Activated T-helper 1 cell treated with anti-CD3 and anti-CD28 coated beads, Interleukin-12 subunit alpha, Interleukin-12 subunit beta, Interleukin-2, Interleukin-4 antibody, amounts not matched to agents 30 ng/mL and 10 ng/mL and 1 ng/mL, durations not matched to agents 14 hours and 24 hours and 36 hours (primary cell): ENCODE measurements around the gene MTHFD1. TPM values are rescaled to one million over a fixed set of nuclear protein-coding genes. Genes with fewer than 3 reads are reported as not detected.

Source experiments
- DNase-seq: peaks from one replicate; pipeline ENCODE4 v3.0.0; 2021; ENCODE audit warnings: low spot score
- H3K27ac Mint-ChIP-seq: one replicate; pipeline ENCODE4 v1.8.0; 2021; ENCODE audit warnings: mild to moderate bottlenecking, mixed read lengths
- H3K27me3 Mint-ChIP-seq: one replicate; pipeline ENCODE4 v1.8.0; 2022; ENCODE audit warnings: mild to moderate bottlenecking, moderate library complexity, mixed read lengths; ENCODE audit not compliant: insufficient read depth
- H3K36me3 Mint-ChIP-seq: one replicate; pipeline ENCODE4 v1.8.0; 2021; ENCODE audit warnings: low read depth, mixed read lengths
- H3K4me1 Mint-ChIP-seq: one replicate; pipeline ENCODE4 v1.8.0; 2021; ENCODE audit warnings: low read depth, mixed read lengths
- H3K4me3 Mint-ChIP-seq: one replicate; pipeline ENCODE4 v1.8.0; 2021; ENCODE audit warnings: mild to moderate bottlenecking, moderate library complexity, mixed read lengths
- H3K9me3 Mint-ChIP-seq: one replicate; pipeline ENCODE4 v1.8.0; 2021; ENCODE audit warnings: mixed read lengths
- intact Hi-C: fragments of 100-400 bp; cut with micrococcal nuclease; formaldehyde crosslinking; loops from one replicate; pipeline ENCODE4 v1.15.1; 2024
- total RNA-seq: library from RNA; stranded (reverse); gene quantifications from 2 replicates; pipeline ENCODE4 v1.2.3, GENCODE V29; 2022

MTHFD1 gene
- total RNA-seq, 1 donor from 2014 or later, result 244 TPM

DNA sequence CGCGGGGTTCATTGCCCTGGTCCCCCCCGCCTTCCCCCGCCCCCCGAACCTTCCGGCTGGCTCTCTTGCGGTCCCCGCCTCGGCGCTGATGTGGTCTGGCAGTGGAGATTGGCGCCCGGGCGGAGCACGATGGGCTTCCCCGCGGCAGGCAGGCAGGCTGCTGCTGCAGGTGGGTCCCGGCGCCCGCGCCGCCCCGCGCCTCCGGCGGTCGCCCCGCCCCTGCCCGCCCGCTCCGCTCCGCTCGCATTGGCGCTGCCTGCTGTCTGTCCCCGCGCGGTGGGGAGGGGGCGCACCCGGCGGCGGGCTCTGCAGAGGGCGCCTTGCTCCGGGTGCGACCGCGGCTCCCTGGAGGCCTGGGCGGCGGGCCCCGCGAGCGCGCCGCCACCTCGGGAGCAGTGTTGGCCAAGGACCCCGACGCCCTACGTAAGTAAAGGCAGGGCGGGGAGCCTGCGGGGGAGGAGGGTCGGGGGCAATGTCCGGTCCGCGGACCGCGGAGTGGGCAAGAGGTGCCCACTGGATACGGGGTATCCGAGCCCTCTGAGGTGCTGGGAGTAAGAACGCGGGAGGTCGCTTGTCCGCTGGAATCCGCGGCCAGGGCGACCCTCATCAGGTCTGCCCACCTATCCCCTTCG lies 77.2 kb downstream of the MTHFD1 start, which contains the start of gene AKAP5:
Gene AKAP5 (plus strand): TSS at position 309 of the 632 bp plus-strand sequence. CDS start 2,896 bp downstream, outside the sequence.
- intact Hi-C loops, result loop anchor here (1.0 to 5.0 kb wide), 3 partner anchors 21 to 923 kb away; partner anchors contain the start of gene PPP2R5E
- peak; percentile 62 for DNase-seq
- peaks cover 35% of the 10 kb centered on the region for H3K4me1 Mint-ChIP-seq
- H3K27me3 Mint-ChIP-seq, result peaks cover 6% of the 10 kb centered on the region
- H3K9me3 Mint-ChIP-seq, result no peaks in the 10 kb centered on the region
- H3K4me3 Mint-ChIP-seq, result peak within 1 kb of the TSS; percentile 88
- H3K27ac Mint-ChIP-seq, result peak within 1 kb of the TSS; percentile 88
- H3K36me3 Mint-ChIP-seq, result peaks cover 10% of the 10 kb centered on the region

DNA sequence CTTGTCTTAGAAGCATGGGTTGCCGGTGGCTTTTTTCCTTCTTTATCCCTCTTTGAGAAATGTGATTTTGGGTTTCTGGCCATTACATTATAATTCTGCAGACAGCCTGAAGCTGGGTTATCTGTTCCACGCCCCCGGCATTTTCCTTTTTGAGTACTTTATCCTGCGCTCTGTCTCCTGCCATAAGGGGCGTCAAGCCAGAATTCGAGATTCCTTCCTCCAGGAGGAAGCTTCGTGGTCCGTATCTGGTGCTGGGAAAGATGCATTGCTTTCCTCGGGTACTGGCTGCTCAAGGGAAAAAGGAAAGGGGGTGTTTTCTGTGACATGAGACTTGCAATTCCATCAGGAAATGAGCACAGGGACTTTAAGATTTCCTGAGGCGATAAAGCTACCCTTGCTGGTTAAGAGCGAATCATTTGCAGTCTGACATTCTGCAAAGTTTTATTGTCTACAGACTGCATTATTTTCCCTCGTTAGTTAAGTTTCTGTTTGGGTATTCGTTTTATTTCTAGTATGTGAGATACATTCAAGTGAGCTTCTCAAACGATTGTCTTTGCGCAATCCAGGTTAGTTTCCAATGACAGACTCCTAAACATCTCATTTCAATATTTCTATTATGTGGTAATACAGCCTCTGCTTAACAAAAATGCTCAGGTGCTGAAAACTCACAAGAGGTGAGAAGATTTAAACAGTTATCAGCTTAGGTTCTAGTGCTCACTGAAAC lies 77.8 kb downstream of the MTHFD1 start:
- peaks cover 35% of the 10 kb centered on the region for H3K4me1 Mint-ChIP-seq
- intact Hi-C loops, result loop anchor here (1.0 to 5.0 kb wide), 4 partner anchors 21 to 924 kb away; partner anchors contain the start of genes PPP2R5E and ZBTB25
- no peaks in the 10 kb centered on the region for H3K9me3 Mint-ChIP-seq
- H3K27ac Mint-ChIP-seq, result peak overlapping the region; percentile 49
- DNase-seq, result no peak
- H3K4me3 Mint-ChIP-seq, result peak overlapping the region; percentile 80
- peaks cover 6% of the 10 kb centered on the region for H3K27me3 Mint-ChIP-seq
- peaks cover 8% of the 10 kb centered on the region for H3K36me3 Mint-ChIP-seq

DNA sequence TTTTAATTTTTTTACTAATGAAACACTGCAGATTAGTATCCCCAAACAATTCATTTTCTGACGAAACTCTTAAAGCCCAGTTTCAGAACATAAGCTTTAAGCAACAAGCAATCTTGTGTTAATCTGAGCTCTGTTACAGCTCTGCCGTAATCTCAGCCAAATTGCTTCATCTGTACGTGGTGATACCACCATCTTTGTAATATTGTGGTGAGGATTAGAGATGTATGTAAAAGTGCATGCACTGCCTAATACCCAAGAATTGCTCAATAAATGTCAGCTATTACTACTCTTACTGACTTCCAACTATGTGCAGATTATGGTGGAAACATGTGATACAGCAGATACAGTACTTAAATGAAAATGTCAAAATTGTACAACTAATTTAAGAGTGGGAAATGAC lies 78.9 kb downstream of the MTHFD1 start:
- DNase-seq, result no peak
- H3K9me3 Mint-ChIP-seq, result no peaks in the 10 kb centered on the region
- H3K36me3 Mint-ChIP-seq, result peaks cover 5% of the 10 kb centered on the region
- no peak overlapping the region for H3K4me3 Mint-ChIP-seq
- peaks cover 35% of the 10 kb centered on the region for H3K4me1 Mint-ChIP-seq
- peaks cover 6% of the 10 kb centered on the region for H3K27me3 Mint-ChIP-seq
- intact Hi-C loops, result loop anchor here (1.0 to 5.0 kb wide), 3 partner anchors 36 to 925 kb away; partner anchors contain the start of genes MTHFD1, PPP2R5E and ZBTB25
- H3K27ac Mint-ChIP-seq, result no peak overlapping the region

DNA sequence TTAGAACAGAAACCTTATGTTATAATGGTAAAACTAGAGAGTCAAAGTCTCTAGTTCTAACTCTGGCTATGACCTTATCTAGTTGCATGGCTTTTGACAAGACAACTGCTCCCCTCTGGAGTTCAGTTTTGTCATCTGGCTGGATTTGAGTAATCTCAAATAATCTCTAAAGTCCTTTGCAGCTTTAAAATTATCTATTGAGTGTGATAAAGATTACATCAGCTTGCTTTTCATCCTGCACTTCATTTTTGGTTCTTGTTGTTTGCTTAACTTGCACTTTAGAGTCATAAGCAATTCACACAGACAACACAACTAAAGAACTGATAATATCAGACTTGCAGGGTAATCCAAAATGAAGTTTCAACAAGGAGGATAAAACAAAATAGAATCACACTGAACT lies 79.4 kb downstream of the MTHFD1 start:
- peaks cover 35% of the 10 kb centered on the region for H3K4me1 Mint-ChIP-seq
- no peaks in the 10 kb centered on the region for H3K9me3 Mint-ChIP-seq

DNA sequence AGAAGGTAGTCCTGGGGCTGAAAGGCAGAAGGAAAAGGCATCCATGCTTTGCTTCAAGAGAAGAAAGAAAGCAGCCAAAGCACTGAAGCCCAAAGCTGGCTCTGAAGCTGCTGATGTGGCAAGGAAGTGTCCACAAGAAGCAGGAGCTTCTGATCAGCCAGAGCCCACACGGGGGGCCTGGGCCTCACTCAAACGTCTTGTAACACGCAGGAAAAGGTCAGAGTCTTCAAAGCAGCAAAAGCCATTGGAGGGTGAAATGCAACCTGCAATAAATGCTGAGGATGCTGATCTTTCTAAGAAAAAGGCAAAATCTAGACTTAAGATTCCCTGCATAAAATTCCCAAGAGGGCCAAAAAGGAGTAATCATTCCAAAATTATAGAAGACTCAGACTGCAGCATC lies 80.3 kb downstream of the MTHFD1 start:
- no peak for DNase-seq
- peaks cover 35% of the 10 kb centered on the region for H3K4me1 Mint-ChIP-seq
- intact Hi-C loops, result loop anchor here (5.0 kb wide), 1 partner anchor 926 kb away; the partner anchor contains the start of gene PPP2R5E
- peaks cover 5% of the 10 kb centered on the region for H3K36me3 Mint-ChIP-seq
- no peak overlapping the region for H3K4me3 Mint-ChIP-seq
- no peaks in the 10 kb centered on the region for H3K9me3 Mint-ChIP-seq
- H3K27ac Mint-ChIP-seq, result peak overlapping the region; percentile 8
- peaks cover 6% of the 10 kb centered on the region for H3K27me3 Mint-ChIP-seq

More for the DNA sequence above, 79.4 kb downstream of the MTHFD1 start:
- H3K36me3 Mint-ChIP-seq, result peaks cover 5% of the 10 kb centered on the region
- peaks cover 6% of the 10 kb centered on the region for H3K27me3 Mint-ChIP-seq
- intact Hi-C loops, result loop anchor here (1.0 to 5.0 kb wide), 3 partner anchors 35 to 925 kb away; partner anchors contain the start of genes MTHFD1, PPP2R5E and ZBTB25
- no peak overlapping the region for H3K4me3 Mint-ChIP-seq
- DNase-seq, result no peak
- H3K27ac Mint-ChIP-seq, result no peak overlapping the region

DNA sequence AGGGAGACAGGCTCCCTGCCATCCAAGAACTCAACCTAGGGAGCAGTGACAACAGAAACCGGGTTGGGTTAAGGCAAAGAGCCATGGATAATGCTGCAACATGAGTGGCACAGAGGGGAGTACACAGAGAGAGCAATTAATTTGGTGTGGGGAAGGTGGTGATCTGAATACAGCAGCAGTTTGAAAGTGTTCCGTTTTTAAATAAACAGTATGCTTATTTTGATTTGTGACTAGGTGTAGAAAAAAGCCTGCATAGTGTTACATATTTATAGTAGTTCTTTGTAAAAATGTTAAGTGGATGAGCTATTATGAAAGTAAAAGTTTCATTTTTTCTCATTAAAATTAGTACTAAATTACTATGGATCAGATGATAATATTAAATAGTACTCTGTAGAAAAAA lies 85.9 kb downstream of the MTHFD1 start:
- Mint-ChIP-seq H3K27ac (no peak overlapping the region), H3K4me1 (peaks cover 9% of the 10 kb centered on the region), H3K27me3 (no peaks in the 10 kb centered on the region), H3K9me3 (no peaks in the 10 kb centered on the region), H3K36me3 (peaks cover 9% of the 10 kb centered on the region), H3K4me3 (no peak overlapping the region)
- intact Hi-C loops, result no loop called here
- DNase-seq, result no peak

DNA sequence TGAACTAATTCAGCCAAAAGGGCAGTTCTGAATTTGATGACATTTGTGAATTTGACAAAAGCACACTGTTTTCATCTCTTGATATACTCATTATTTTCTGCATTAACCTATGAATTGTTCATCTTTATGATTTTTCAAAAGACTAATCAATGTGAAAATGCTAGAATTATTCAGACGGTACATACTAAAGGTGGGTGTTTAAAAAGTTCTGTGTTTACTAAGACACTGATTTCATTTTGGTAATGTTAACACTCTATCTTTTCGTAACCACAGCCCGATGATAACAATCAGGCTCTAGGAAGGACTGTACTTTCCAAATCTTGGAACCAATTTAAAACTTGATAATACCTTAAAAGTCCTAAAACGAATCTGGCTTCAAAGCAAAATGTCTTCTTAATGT lies 86.5 kb downstream of the MTHFD1 start:
- no peak overlapping the region for H3K4me3 Mint-ChIP-seq
- H3K27ac Mint-ChIP-seq, result no peak overlapping the region
- no peak for DNase-seq
- no peaks in the 10 kb centered on the region for H3K27me3 Mint-ChIP-seq
- no peaks in the 10 kb centered on the region for H3K9me3 Mint-ChIP-seq
- peaks cover 9% of the 10 kb centered on the region for H3K36me3 Mint-ChIP-seq
- intact Hi-C loops, result no loop called here
- H3K4me1 Mint-ChIP-seq, result peaks cover 9% of the 10 kb centered on the region

DNA sequence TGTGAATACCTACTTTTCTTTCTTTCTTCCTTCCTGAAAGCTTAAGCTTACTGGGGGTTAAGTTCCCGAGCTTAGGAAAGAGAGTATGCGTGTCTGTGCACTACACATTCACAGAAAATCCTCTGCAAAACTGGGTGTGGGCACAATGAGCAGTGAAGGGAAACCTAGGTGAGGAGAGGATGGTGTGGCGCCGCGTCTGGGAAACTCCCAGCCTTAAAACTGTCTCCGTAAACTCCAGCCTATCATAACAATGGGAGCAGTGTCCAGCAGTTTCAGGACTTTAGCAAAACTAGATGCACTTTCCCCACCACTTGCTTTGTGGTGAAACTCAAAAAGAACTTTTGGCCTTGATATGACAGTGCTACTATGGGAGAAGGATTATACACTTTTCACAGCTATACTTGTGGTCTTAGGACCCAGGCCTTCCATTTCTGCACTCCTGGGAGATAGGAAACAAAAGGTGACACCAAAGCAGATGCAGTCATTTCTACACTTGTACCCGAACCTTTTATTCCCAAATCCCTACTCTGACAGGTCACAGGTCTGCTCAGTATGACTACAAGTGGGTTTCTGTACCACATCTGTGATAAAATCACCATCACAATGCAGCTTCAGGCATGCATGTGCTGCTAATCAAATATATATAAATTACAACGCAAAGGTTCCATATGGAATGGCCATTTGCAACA lies 87.6 kb downstream of the MTHFD1 start:
- Mint-ChIP-seq H3K36me3 (peaks cover 9% of the 10 kb centered on the region), H3K4me1 (peaks cover 9% of the 10 kb centered on the region), H3K4me3 (no peak overlapping the region), H3K27me3 (no peaks in the 10 kb centered on the region), H3K27ac (no peak overlapping the region), H3K9me3 (no peaks in the 10 kb centered on the region)
- intact Hi-C loops, result no loop called here
- DNase-seq, result no peak

DNA sequence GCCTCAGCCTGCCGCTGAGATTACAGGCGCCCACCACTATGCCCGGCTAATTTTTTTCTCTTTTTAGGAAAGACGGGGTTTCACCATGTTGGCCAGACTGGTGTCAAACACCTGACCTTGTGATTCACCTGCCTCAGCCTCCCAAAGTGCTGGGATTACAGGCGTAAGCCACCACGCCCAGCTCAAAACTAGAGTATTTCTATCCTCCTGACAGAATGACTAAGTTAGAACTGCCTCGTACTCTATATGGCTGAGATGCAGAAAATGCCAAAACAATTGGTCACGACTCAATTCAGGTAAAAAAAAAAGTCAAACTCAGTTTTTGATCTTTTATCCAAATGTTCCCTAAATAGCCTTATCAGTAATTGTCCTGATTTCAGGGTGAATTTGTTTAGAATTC lies 88.3 kb downstream of the MTHFD1 start:
- H3K36me3 Mint-ChIP-seq, result peaks cover 9% of the 10 kb centered on the region
- intact Hi-C loops, result no loop called here
- no peaks in the 10 kb centered on the region for H3K9me3 Mint-ChIP-seq
- H3K27me3 Mint-ChIP-seq, result no peaks in the 10 kb centered on the region
- DNase-seq, result no peak
- H3K4me3 Mint-ChIP-seq, result no peak overlapping the region
- no peak overlapping the region for H3K27ac Mint-ChIP-seq
- H3K4me1 Mint-ChIP-seq, result peaks cover 9% of the 10 kb centered on the region

DNA sequence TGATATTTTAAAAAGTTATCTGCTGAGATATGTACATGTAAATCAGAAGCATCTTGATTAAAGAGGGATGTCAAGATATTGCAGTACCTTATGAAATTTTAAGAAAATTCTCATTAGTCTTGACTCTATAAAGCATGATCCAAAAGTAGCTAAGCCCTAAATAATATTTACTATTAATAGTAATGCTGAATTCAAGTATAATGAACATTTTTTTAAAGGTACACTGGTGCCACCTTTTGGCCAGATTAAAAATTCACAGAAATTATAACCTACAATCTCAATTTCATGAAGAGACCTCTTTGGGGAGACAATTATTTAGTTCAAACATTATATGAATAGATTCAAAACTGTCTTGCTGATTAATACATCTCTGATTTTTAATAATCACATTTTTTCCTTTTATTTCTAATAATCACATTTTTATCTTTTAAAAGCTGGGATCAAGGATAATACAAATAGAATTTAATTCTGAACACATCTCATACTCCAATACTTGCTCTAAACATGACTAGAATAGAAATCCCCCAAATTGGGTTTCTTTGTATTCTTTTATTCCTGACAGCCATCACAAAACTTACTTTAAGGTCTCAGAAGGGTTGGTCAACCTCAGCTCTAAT lies 90.6 kb downstream of the MTHFD1 start:
- Mint-ChIP-seq H3K4me3 (no peak overlapping the region), H3K9me3 (no peaks in the 10 kb centered on the region), H3K36me3 (peaks cover 11% of the 10 kb centered on the region), H3K27me3 (no peaks in the 10 kb centered on the region), H3K4me1 (peaks cover 9% of the 10 kb centered on the region), H3K27ac (no peak overlapping the region)
- DNase-seq, result no peak
- intact Hi-C loops, result loop anchor here (1.0 to 2.0 kb wide), 3 partner anchors 22 to 134 kb away; no protein-coding TSS in a partner anchor

DNA sequence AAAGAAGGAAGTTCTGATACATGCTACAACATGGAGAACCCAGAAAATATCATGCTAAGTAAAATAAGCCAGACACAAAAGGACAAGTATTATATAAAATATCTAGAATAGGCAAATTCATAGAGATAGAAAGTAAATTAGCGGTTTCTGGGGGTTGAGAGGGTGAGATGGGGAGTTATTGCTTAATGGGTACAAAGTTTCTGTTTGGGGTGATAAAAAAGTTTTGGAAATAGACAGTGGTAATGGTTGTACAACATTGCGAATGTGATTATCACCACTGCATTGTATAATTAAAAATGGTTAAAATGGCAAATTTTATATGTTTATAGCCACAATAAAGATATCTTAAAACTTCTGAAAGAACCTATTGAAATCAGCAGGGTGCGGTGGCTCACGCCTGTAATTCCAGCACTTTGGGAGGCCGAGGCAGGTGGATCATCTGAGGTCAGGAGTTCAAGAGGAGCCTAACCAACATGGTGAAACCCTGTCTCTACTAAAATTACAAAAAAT lies 100.5 kb downstream of the MTHFD1 start:
- Mint-ChIP-seq H3K36me3 (peaks cover 40% of the 10 kb centered on the region), H3K4me3 (no peak overlapping the region), H3K27me3 (no peaks in the 10 kb centered on the region), H3K9me3 (no peaks in the 10 kb centered on the region), H3K4me1 (peaks cover 26% of the 10 kb centered on the region), H3K27ac (no peak overlapping the region)
- DNase-seq, result no peak
- intact Hi-C loops, result no loop called here

DNA sequence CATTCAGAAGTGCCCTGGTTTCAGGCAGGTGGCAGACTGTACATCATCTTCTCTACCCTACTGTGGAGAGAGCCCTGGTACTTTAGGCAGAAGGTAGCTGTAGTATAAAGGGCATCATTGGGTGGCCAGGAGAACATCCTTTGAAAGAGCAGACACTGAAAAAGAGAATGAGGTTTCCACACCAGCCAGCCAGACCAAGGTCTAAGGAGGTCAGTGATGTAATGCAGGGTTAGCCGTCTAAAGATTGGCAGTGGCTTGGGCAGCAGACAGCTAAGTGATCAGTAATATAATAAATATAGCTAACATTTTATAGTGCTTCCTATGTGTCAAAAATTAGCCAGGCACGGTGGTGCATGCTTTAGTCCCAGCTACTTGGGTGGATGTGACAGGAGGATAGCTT lies 103.5 kb downstream of the MTHFD1 start:
- Mint-ChIP-seq H3K27me3 (no peaks in the 10 kb centered on the region), H3K36me3 (peaks cover 43% of the 10 kb centered on the region), H3K9me3 (no peaks in the 10 kb centered on the region), H3K27ac (no peak overlapping the region), H3K4me1 (peaks cover 32% of the 10 kb centered on the region), H3K4me3 (no peak overlapping the region)
- intact Hi-C loops, result no loop called here
- no peak for DNase-seq
